HepG2 (cell line): ENCODE data around the gene MSRB3. TPM values are rescaled to one million over a fixed set of nuclear protein-coding genes. Genes with fewer than 3 reads are reported as not detected.

Experiments used
- ATAC-seq: fragments of 200-7000 bp; cut with Tn5 transposase; 3 replicates; pipeline ENCODE4 v1.9.1; 2020; ENCODE audit warnings: mild to moderate bottlenecking, moderate library complexity
- BruUV-seq: library from RNA; stranded (reverse); fragments of 400-500 nt; replicated peaks from 2 replicates; lab custom pipeline; 2021; lab: Mats Ljungman, UMichigan
- CTCF ChIA-PET: fragments of 300-600 bp; formaldehyde crosslinking; extraction: SDS; loops from one replicate; lab custom pipeline; 2021; ENCODE audit warnings: low total read pairs, inconsistent platforms, low intra/inter-chr PET ratio; lab: Yijun Ruan, JAX
- POLR2A ChIA-PET: fragments of 350-600 bp; sonication (Branson Sonifier 250); formaldehyde crosslinking; loops from one replicate; lab custom pipeline; 2020; ENCODE audit warnings: antibody characterized with exemption, inconsistent platforms; lab: Yijun Ruan, JAX
- DNase-seq: peaks from one replicate; pipeline ENCODE4 v3.0.0-alpha.2; 2015; ENCODE audit warnings: low spot score
- FAIRE-seq: peaks from 3 replicates; lab custom pipeline; 2011; peaks lifted over from hg19 to GRCh38; lab: Jason Lieb, UNC
- H2AFZ ChIP-seq: one replicate; pipeline ENCODE4 v1.6.1; 2011; ENCODE audit warnings: low read length, inconsistent platforms
- H3K27ac ChIP-seq: fragments of 300-600 bp; 3 replicates; pipeline ENCODE4 v1.8.0; 2011; ENCODE audit warnings: mixed run types, mild to moderate bottlenecking, mixed read lengths, low read length, inconsistent platforms; ENCODE audit not compliant: insufficient read depth; ENCODE audit errors: extremely low read length
- H3K27me3 ChIP-seq, 2 experiments: fragments of 200-600 bp in 1 of 2; 2 replicates in 1 of 2; 3 replicates in 1 of 2; pipeline versions ENCODE4 v1.6.0 to v1.8.0; 2011; ENCODE audit warnings: low read length in 2 of 2, mild to moderate bottlenecking in 2 of 2, moderate library complexity in 2 of 2, inconsistent platforms in 1 of 2; ENCODE audit not compliant: insufficient read depth in 2 of 2, control insufficient read depth in 1 of 2
- H3K36me3 ChIP-seq, 2 experiments: fragments of 200-600 bp in 1 of 2; replicated peaks in 1 of 2; 2 replicates in 1 of 2; 3 replicates in 1 of 2; pipeline versions ENCODE4 v1.5.1 to v1.8.0; 2011; ENCODE audit warnings: low read length in 2 of 2, inconsistent platforms in 1 of 2; ENCODE audit not compliant: insufficient read depth in 2 of 2, control insufficient read depth in 1 of 2
- H3K4me1 ChIP-seq: 2 replicates; pipeline ENCODE4 v1.5.1; 2012; ENCODE audit warnings: low read length, inconsistent platforms; ENCODE audit not compliant: insufficient read depth
- H3K4me2 ChIP-seq: 2 replicates; pipeline ENCODE4 v1.6.0; 2011; ENCODE audit warnings: low read depth, low read length, inconsistent platforms
- H3K4me3 ChIP-seq, 3 experiments: fragments of 200-600 bp in 1 of 3; sonication (generic), shearing (Covaris generic) in 1 of 3; replicated peaks in 1 of 3; 2 replicates each; pipeline ENCODE4 v1.5.1; 2011 to 2016; ENCODE audit warnings: low read length in 3 of 3, inconsistent platforms in 2 of 3, low read depth in 2 of 3, mild to moderate bottlenecking in 2 of 3, control low read depth in 1 of 3, mixed read lengths in 1 of 3; ENCODE audit not compliant: insufficient read depth in 1 of 3
- H3K79me2 ChIP-seq: one replicate; pipeline ENCODE4 v1.6.1; 2011; ENCODE audit warnings: low read length, inconsistent platforms; ENCODE audit not compliant: insufficient read depth
- H3K9ac ChIP-seq: 2 replicates; pipeline ENCODE4 v1.6.0; 2011; ENCODE audit warnings: mild to moderate bottlenecking, low read depth, low read length, inconsistent platforms; ENCODE audit not compliant: insufficient read depth
- H3K9me3 ChIP-seq: 2 replicates; pipeline ENCODE4 v1.5.1; 2012; ENCODE audit warnings: mild to moderate bottlenecking, low read length
- H4K20me1 ChIP-seq: 2 replicates; pipeline ENCODE4 v1.6.0; 2011; ENCODE audit warnings: inconsistent platforms, mild to moderate bottlenecking, low read length, moderate library complexity; ENCODE audit not compliant: insufficient read depth
- ARNTL ChIP-seq: sonication (generic); formaldehyde crosslinking; IDR thresholded peaks from 2 replicates; pipeline ENCODE4 v1.4.0; 2020; ENCODE audit warnings: mild to moderate bottlenecking, missing genetic modification reagents
- BATF2 ChIP-seq: sonication (generic); formaldehyde crosslinking; IDR thresholded peaks from 2 replicates; pipeline ENCODE4 v1.8.0; 2022; ENCODE audit warnings: mild to moderate bottlenecking, missing genetic modification reagents, moderate library complexity
- CCAR2 ChIP-seq: fragments of 200-400 bp; formaldehyde crosslinking; optimal IDR thresholded peaks from 2 replicates; pipeline ENCODE3; 2018; ENCODE audit warnings: low read depth, mild to moderate bottlenecking, low read length, moderate library complexity
- CHCHD3 ChIP-seq: sonication (generic); formaldehyde crosslinking; IDR thresholded peaks from 2 replicates; pipeline ENCODE4 v1.8.0; 2022; ENCODE audit warnings: mild to moderate bottlenecking, missing genetic modification reagents, moderate library complexity
- FOXA3 ChIP-seq: IDR thresholded peaks from 2 replicates; pipeline ENCODE4 v1.6.1; 2016; ENCODE audit warnings: missing genetic modification reagents, missing compliant biosample characterization
- HNF4A ChIP-seq: sonication (generic); formaldehyde crosslinking; IDR thresholded peaks from 2 replicates; pipeline ENCODE4 v1.4.0; 2020; ENCODE audit warnings: missing genetic modification reagents
- ZNF34 ChIP-seq: sonication (generic); formaldehyde crosslinking; IDR thresholded peaks from 2 replicates; pipeline ENCODE4 v1.4.0; 2020; ENCODE audit warnings: mild to moderate bottlenecking, missing genetic modification reagents, borderline replicate concordance
- ZNF570 ChIP-seq: sonication (generic); formaldehyde crosslinking; IDR thresholded peaks from 2 replicates; pipeline ENCODE4 v1.4.0; 2020; ENCODE audit warnings: mild to moderate bottlenecking, missing genetic modification reagents, borderline replicate concordance
- ZSCAN25 ChIP-seq: sonication (generic); formaldehyde crosslinking; IDR thresholded peaks from 2 replicates; pipeline ENCODE4 v1.8.0; 2022; ENCODE audit warnings: mild to moderate bottlenecking, missing genetic modification reagents
- WGBS: methylation state at CpG from one replicate; pipeline ENCODE4 v1.1.6; 2017; ENCODE audit warnings: low lambda C conversion rate; 5-methylcytosine and 5-hydroxymethylcytosine counted together
- in situ Hi-C: cut with HindIII; loops from 2 replicates; pipeline ENCODE4 v1.10.0; 2017; ENCODE audit warnings: low pct_unique_long_range_greater_than_20kb; ENCODE audit not compliant: extremely low pct_ligation_motif_present
- intact Hi-C: fragments of 100-400 bp; cut with micrococcal nuclease; formaldehyde crosslinking; loops from one replicate; pipeline ENCODE4 v1.10.0; 2022; ENCODE audit not compliant: unreplicated experiment
- polyA plus RNA-seq, 8 experiments: library from polyadenylated mRNA; depleted of rRNA in 3 of 8; stranded (reverse) in 7 of 8; unstranded in 1 of 8; fragments of >200 nt; fragmentation: Illumina TruSeq in 4 of 8; extraction: Trizol in 4 of 8; gene quantifications; 2 replicates each; pipeline versions ENCODE4 v1.2.1 to v1.2.3, GENCODE V29; 2011 to 2016; ENCODE audit warnings: low read depth in 4 of 8, missing spikeins in 1 of 8, mixed read lengths in 1 of 8; ENCODE audit not compliant: insufficient read depth in 1 of 8
- total RNA-seq, 5 experiments: library from RNA; depleted of rRNA; stranded (reverse); fragments of >200 nt; fragmentation: Illumina TruSeq; extraction: Trizol; gene quantifications; 2 replicates each; pipeline ENCODE4 v1.2.3, GENCODE V29; 2016; ENCODE audit warnings: low read depth in 1 of 5

Gene MSRB3
- total and polyA plus RNA-seq, 2 of the 13 experiments (the other 11 are each of a cell fraction or from before 2014, with no cell fraction given), result 1.5 to 1.9 TPM

GRCh38 chr12:65501093-65501621 lies 222.7 kb downstream of the MSRB3 start:
- POLR2A ChIA-PET, result no interaction called here
- TF ChIP-seq FOXA3 (CRISPR knock-in tag) (no peak), ZNF34 (CRISPR knock-in tag) (no peak), HNF4A (CRISPR knock-in tag) (no peak), ZSCAN25 (CRISPR knock-in tag) (no peak), CCAR2 (no peak), BATF2 (CRISPR knock-in tag) (no peak), ARNTL (CRISPR knock-in tag) (no peak), ZNF570 (CRISPR knock-in tag) (no peak), CHCHD3 (CRISPR knock-in tag) (no peak)
- FAIRE-seq, result no peak
- in situ Hi-C loops (no loop called here), intact Hi-C loops (no loop called here)
- Histone ChIP-seq H3K4me2 (no peak overlapping the region), H3K36me3 (no peaks in the 10 kb centered on the region), H4K20me1 (no peaks in the 10 kb centered on the region), H3K9ac (no peak overlapping the region), H3K9me3 (no peaks in the 10 kb centered on the region), H3K27me3 (peaks cover 0 to 8% of the 10 kb centered on the region in 2 experiments; a peak in 1 of 5 replicates), H3K27ac (no peak overlapping the region), H3K4me1 (peaks cover 8% of the 10 kb centered on the region), H2AFZ (no peak overlapping the region), H3K79me2 (no peaks in the 10 kb centered on the region), H3K4me3 (no peak overlapping the region)
- CTCF ChIA-PET, result no interaction called here
- no peak for DNase-seq
- ATAC-seq, result no peak
- 8% methylated on average over 6 of the region's 6 CpGs for WGBS
- no TSS peak for BruUV-seq
